Lung (tissue), 12 donors: ENCODE measurements around the gene RNASE12. TPM values are rescaled to one million over a fixed set of nuclear protein-coding genes. Genes with fewer than 3 reads are reported as not detected.
A peak's percentile ranks its signal among the peaks of the same experiment; 100 is the strongest.

Experiments
- ATAC-seq: fragments of 200-7000 bp; cut with Tn5 transposase; one replicate; pipeline ENCODE4 v1.9.1; 2020; ENCODE audit warnings: moderate number of reproducible peaks; ENCODE audit not compliant: insufficient read depth, low FRiP score
- DNase-seq, 3 donors: peaks; one replicate each; pipeline ENCODE4 v3.0.0-alpha.2; 2013 to 2017
- H3K27ac ChIP-seq, 2 donors: one replicate each; pipeline ENCODE4 v1.5.1; 2013; ENCODE audit warnings: mild to moderate bottlenecking in 2 of 2, moderate library complexity in 2 of 2, control low read depth in 1 of 2, inconsistent platforms in 1 of 2, low read depth in 1 of 2, low read length in 1 of 2
- H3K27me3 ChIP-seq, 3 donors: one replicate each; pipeline ENCODE4 v1.5.1; 2013; ENCODE audit warnings: low read length in 2 of 3; ENCODE audit not compliant: control insufficient read depth in 3 of 3, insufficient read depth in 3 of 3
- H3K36me3 ChIP-seq, 4 donors: one replicate each; pipeline ENCODE4 v1.5.1; 2013; ENCODE audit warnings: low read length in 4 of 4, mild to moderate bottlenecking in 1 of 4, moderate library complexity in 1 of 4; ENCODE audit not compliant: control insufficient read depth in 4 of 4, insufficient read depth in 4 of 4
- H3K4me1 ChIP-seq, 5 donors: one replicate each; pipeline ENCODE4 v1.5.1; 2013; ENCODE audit warnings: low read length in 5 of 5, mild to moderate bottlenecking in 2 of 5, moderate library complexity in 1 of 5; ENCODE audit not compliant: control insufficient read depth in 5 of 5, insufficient read depth in 5 of 5
- H3K4me3 ChIP-seq: one replicate; pipeline ENCODE4 v1.5.1; 2013; ENCODE audit warnings: mild to moderate bottlenecking, control low read depth, moderate library complexity
- H3K9ac ChIP-seq, 2 donors: one replicate each; pipeline ENCODE4 v1.5.1; 2013; ENCODE audit warnings: low read length in 2 of 2, control low read depth in 1 of 2; ENCODE audit not compliant: insufficient read depth in 1 of 2
- H3K9me3 ChIP-seq, 4 donors: one replicate each; pipeline ENCODE4 v1.5.1; 2013; ENCODE audit warnings: low read length in 3 of 4, mild to moderate bottlenecking in 1 of 4, moderate library complexity in 1 of 4; ENCODE audit not compliant: control insufficient read depth in 4 of 4, insufficient read depth in 3 of 4
- WGBS, 2 donors: extraction: QIAGEN DNeasy Blood & Tissue Kit; methylation state at CpG; one replicate each; pipeline ENCODE4 v1.1.7; 2013; 5-methylcytosine and 5-hydroxymethylcytosine counted together
- polyA plus RNA-seq, 2 donors: library from polyadenylated mRNA; stranded (reverse); fragments of 200-250 nt; gene quantifications; one replicate each; pipeline ENCODE4 v1.2.1, GENCODE V29; 2013
- total RNA-seq, 2 donors: library from RNA; depleted of rRNA in 1 of 2; stranded (reverse); fragments of >200 nt in 1 of 2; gene quantifications; one replicate each; pipeline ENCODE4 v1.2.1, GENCODE V29; 2014 to 2021
- TF ChIP-seq, protein P1 (sequence below): IDR thresholded peaks from 2 replicates; pipeline ENCODE4 v1.5.1; 2012; ENCODE audit warnings: mild to moderate bottlenecking; ENCODE audit errors: control extremely low read depth, extremely low read depth
- donor health status: control.
- donor health status: control.
- donor health status: Bipolar disorder and iron deficiency.
- donor health status: healthy.
- donor health status: DM: yes; HTN: yes; CAD: no.

Gene RNASE12
- total and polyA plus RNA-seq, 4 donors, result not detected

DNA sequence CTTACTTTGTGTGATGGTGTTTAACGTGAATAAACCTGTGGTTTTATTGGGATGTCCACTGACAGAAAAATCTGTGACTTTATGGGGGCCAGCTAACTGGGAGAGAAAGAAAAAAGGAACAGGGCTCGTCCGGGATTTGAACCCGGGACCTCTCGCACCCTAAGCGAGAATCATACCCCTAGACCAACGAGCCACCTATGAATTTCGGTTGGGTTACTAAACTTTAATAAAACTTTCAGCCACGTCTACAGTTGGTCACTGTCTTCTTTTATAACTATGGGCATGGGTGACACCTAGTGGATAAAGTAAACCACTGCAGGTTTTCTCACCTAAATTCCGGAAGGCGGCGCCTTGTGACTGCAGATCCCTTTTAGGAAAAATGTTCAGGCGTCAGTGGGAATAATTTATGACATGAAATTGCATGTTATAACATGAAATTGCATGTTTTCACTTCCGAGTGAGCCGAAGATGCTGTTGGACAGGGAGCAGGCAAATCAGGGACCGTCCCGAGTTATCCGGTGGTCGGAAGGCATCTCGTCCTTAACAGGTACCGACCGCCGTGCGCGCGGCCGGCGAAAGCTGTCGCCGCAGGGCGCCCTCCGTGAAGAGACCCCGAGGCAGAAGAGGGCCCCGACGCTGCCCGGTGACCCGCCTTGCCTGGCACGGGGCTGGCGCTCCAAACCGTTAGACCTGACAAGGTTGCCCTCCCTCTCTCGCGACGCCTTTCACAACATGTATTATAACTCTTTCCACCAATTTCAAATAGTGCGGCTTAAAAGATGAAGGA lies 18.2 kb upstream of the RNASE12 start:
- TF ChIP-seq, protein P1, sequence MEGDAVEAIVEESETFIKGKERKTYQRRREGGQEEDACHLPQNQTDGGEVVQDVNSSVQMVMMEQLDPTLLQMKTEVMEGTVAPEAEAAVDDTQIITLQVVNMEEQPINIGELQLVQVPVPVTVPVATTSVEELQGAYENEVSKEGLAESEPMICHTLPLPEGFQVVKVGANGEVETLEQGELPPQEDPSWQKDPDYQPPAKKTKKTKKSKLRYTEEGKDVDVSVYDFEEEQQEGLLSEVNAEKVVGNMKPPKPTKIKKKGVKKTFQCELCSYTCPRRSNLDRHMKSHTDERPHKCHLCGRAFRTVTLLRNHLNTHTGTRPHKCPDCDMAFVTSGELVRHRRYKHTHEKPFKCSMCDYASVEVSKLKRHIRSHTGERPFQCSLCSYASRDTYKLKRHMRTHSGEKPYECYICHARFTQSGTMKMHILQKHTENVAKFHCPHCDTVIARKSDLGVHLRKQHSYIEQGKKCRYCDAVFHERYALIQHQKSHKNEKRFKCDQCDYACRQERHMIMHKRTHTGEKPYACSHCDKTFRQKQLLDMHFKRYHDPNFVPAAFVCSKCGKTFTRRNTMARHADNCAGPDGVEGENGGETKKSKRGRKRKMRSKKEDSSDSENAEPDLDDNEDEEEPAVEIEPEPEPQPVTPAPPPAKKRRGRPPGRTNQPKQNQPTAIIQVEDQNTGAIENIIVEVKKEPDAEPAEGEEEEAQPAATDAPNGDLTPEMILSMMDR, result peak; percentile 99
- H3K27me3 ChIP-seq, result no peaks in the 10 kb centered on the region
- H3K9ac ChIP-seq, result peak overlapping the region in 1 of 2 donors; percentile 84
- no peaks in the 10 kb centered on the region for H3K36me3 ChIP-seq
- peak; percentile 82 to 95 (median 93) for DNase-seq
- H3K27ac ChIP-seq, result peak overlapping the region in 1 of 2 donors; percentile 64
- ATAC-seq, result peak; percentile 68
- H3K9me3 ChIP-seq, result no peaks in the 10 kb centered on the region
- H3K4me1 ChIP-seq, result peaks cover 0 to 15% (median 2%) of the 10 kb centered on the region in 5 donors
- 0 to 1% methylated on average over 44 of the region's 44 CpGs for WGBS, 2 donors
- peak overlapping the region; percentile 90 for H3K4me3 ChIP-seq

GRCh38 chr14:20608383-20609110 lies 17.4 kb upstream of the RNASE12 start:
- Histone ChIP-seq H3K27ac (no peak overlapping the region), H3K9ac (no peak overlapping the region), H3K36me3 (no peaks in the 10 kb centered on the region), H3K27me3 (no peaks in the 10 kb centered on the region), H3K4me3 (no peak overlapping the region), H3K4me1 (peaks cover 0 to 14% (median 2%) of the 10 kb centered on the region in 5 donors), H3K9me3 (no peaks in the 10 kb centered on the region)
- TF ChIP-seq, protein P1, result no peak
- WGBS, 2 donors, result 68 to 72% methylated on average over 7 of the region's 7 CpGs
- DNase-seq (no peak), ATAC-seq (no peak)

GRCh38 chr14:20607617-20608016 lies 16.4 kb upstream of the RNASE12 start:
- 61 to 79% methylated on average over 5 of the region's 5 CpGs for WGBS, 2 donors
- no peak for ATAC-seq
- DNase-seq, result no peak

More at GRCh38 chr14:20607617-20608016, 16.4 kb upstream of the RNASE12 start:
- H3K9me3 ChIP-seq, result no peaks in the 10 kb centered on the region
- no peaks in the 10 kb centered on the region for H3K27me3 ChIP-seq
- H3K27ac ChIP-seq, result no peak overlapping the region
- TF ChIP-seq, protein P1, result no peak
- H3K9ac ChIP-seq, result no peak overlapping the region
- H3K4me3 ChIP-seq, result no peak overlapping the region
- H3K4me1 ChIP-seq, result peaks cover 0 to 9% (median 2%) of the 10 kb centered on the region in 5 donors
- H3K36me3 ChIP-seq, result no peaks in the 10 kb centered on the region
